ENCODE data around the gene IL31RA.
"Not testable (repeated sequence)": the region's sequence is repeated elsewhere in the genome, so short reads cannot be mapped to it uniquely, and the experiment has no call there.

Gene IL31RA

GRCh38 chr5:55850839-55851674 lies at the start of gene IL31RA:
TSS of gene IL31RA (plus strand) at chr5:55851357. CDS start at chr5:55851571, 214 bp downstream.
- no peak for DNase-seq (ENCODE audit: low read depth, low spot score)

GRCh38 chr5:55808814-55809213 lies 42.3 kb upstream of the IL31RA start:
- DNase-seq (ENCODE audit: low read depth, low spot score): not testable (repeated sequence)

GRCh38 chr5:55815939-55816338 lies 35.2 kb upstream of the IL31RA start:
- DNase-seq (ENCODE audit: low read depth, low spot score): not testable (repeated sequence)

- no peak for DNase-seq (ENCODE audit: low read depth, low spot score)
These were observed 34.8 kb upstream of the IL31RA start for GRCh38 chr5:55816342-55816741.

DNA sequence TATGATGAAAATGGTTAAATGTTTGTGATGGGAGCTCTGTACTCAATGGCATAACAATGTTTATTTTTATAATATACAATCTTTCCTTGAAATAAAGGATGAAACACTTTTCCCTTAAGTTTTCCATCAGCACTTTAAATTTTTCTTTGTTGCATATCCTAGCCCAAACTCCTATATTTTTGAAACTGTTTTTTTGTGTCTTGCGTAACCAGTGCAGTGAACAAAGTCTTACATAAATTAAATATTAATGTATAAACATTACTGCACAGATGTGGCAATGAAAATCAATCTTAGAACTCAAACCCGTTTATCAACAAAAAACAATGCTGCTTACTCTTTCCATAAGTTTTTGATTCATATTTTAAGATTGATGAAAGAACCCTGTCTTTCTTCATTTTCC lies 34.1 kb upstream of the IL31RA start:
- no peak for DNase-seq (ENCODE audit: low read depth, low spot score)

DNA sequence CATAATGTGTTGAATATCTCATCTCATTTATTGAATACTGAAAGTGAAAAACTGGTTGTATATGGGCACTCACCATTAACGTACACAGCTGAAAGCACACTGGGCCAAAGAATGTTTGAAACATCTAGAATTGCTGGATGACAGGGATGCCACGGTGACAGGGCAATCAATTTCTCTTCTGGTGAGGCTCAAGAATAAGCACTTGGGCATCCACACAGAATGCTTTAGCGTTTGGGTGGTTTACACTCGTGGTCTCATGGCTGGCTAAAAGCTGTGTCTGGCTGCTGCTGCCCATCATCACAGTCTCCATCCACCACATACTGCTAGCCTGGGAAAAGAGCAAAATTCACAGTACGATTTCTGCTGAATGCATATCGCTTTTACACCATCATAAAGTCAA lies 30.7 kb upstream of the IL31RA start:
- DNase-seq (ENCODE audit: low read depth, low spot score): no peak

DNA sequence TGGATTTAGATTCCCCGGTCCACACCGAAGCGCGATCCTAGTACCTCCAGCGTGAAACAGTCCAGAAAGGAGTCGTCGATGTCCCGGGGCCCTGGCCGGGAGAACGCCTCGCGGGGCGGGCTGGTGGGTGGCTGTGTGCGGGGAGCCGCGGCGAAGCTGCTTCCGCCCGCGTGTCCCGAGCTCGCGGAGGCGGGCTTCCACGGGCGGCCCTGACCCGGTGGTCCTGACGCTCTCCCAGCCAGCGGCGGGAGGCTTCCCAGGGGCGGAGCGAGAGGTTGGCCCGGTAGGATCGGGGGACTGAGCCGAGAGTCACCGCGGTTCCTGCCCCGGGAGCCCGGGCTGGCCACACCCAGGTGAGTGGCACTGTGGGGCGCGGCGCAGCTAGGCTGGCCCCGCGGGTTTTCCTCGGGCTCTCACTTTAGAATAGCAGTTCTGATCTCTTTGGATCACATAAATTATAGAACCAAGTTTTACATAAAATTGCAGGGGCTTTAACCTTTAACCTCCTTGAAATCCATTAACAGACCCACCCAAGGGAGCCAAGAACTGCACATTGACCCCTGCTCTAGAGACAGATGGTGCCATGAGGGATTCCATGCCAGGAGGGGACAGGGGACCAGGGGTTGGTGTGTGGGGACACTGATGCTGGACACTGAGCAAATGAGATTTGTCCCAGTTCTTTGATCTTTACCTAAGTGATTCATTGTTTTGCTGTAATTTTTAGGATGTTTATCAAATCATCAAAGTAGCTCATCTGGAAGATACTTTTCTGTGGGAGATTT lies 29.2 kb upstream of the IL31RA start:
- DNase-seq (ENCODE audit: low read depth, low spot score): no peak

DNA sequence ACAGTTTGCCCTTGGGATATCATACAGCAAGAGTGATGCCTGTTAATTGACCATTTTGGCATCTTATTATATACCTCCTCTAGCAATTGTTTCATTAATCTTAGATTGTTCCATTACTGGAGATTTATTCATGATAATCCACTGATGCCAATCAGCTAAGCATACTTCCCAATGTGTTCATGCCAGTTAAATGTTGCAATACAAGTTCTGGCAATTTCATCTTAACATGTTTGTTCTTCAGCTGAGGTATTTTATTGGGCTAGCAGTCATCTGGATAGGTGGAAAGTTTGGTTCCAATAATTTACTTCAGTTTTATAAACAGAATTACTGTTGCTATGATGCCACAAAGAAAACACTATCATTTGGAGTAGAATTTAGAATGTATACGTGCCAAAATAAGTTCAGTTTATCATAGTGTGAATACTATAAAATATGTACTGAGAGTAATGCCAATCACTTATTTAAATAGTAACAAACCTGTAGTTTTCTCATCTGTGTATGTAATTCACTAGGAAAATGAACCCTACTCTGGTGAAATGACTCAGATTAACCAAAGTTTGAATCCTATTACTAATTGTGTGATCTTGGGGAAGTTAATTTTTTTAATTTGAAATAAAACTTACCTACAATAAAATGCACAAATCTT lies 27.9 kb upstream of the IL31RA start:
- no peak for DNase-seq (ENCODE audit: low read depth, low spot score)

DNA sequence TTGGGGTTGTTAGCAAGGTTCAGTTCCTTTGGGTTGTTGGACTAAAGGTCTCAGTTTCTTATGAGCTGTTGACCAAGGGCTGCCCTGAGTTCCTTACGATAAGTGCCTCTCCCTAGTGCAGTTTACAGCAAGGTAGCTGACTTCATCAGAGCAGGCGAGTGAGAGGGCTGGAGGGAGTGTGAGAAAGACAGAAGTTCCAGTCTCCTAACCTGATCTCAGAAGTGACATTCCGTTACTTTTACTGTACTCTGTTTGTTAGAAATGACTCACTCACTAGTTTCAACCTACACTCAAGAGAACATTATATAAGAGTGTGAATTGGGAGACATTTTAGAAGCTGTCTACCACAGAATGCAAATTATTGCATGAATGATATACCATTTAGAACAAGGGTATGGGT lies 21.2 kb upstream of the IL31RA start:
- no peak for DNase-seq (ENCODE audit: low read depth, low spot score)

DNA sequence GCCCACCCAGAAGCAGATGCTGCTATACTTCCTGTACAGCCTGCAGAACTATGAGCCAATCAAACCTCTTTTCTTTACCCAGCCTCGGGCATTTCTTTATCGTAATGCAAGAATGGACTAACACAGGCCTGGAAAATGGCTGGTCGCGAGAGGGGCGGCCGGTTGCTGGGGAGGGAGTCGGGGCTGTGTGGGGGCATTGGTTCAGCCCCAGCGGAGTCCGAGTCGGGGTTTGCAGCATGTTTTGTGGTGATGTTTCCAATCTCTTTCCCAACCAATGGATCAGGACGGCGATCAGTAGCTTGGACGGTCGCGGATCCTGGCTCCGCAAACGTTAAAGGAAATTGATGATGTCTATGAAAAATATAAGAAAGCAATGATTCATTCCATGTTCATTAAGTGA lies 18.7 kb upstream of the IL31RA start:
- DNase-seq (ENCODE audit: low read depth, low spot score): no peak

DNA sequence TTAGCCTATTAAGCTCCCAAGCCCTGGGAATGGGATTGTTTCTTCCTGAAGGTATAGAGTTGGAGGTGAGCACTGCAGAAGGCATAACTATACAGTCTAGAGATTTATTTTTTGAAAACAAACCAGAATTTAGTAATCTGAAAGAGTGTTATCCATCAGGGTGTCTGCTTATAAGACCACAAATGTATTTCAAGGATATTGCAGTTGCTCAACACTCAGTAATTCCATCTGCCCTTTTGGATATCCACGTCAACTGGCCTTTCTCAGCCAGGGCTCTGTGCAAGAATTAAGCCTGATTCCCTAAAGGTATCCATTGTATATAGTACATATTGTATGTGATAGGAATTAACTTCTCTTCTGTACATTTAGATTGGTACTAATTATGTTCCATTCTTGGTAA lies 15.0 kb upstream of the IL31RA start:
- DNase-seq (ENCODE audit: low read depth, low spot score): no peak

DNA sequence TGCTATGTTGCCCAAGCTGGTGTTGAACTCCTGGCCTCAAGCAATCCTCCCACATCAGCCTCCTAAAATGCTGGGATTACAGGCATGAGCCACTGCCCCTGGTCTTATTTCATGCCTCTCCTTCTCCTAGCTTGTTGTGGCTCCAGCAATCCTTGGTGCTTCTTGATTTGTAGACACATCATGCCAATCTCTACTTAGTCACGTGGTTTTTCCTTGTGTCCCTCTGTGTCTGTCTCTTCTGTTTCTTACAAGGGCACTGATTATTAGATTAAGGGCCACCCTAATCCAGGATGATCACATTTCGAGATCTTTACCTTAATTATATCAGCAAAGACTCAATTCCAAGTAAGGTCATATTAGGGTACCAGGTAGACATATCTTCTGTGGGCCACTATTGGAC lies 9.2 kb upstream of the IL31RA start:
- DNase-seq (ENCODE audit: low read depth, low spot score): no peak

DNA sequence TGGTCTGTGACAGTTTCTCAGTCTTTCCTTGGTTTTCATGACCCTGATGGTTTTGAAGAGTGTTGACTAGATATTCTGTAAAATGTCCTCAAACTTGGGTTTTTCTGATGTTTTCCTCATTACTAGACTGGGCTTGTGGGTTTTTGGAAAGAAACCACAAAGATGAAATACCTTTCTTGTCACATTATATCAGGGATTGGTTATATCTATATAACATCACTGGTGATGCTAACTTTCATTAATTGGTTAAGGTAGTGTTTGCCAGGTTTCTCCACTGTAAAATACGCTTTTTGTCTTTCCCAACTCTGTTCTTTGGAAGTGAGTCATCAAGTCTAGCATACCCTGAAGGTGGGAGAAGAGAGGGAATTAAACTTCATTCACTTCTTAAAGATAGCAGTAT lies 3.3 kb upstream of the IL31RA start:
- DNase-seq (ENCODE audit: low read depth, low spot score): no peak

GRCh38 chr5:55848783-55849182 lies 2.4 kb upstream of the IL31RA start:
- no peak for DNase-seq (ENCODE audit: low read depth, low spot score)

GRCh38 chr5:55851675-55851979 lies 470 bp downstream of the IL31RA start:
- DNase-seq (ENCODE audit: low read depth, low spot score): no peak

DNA sequence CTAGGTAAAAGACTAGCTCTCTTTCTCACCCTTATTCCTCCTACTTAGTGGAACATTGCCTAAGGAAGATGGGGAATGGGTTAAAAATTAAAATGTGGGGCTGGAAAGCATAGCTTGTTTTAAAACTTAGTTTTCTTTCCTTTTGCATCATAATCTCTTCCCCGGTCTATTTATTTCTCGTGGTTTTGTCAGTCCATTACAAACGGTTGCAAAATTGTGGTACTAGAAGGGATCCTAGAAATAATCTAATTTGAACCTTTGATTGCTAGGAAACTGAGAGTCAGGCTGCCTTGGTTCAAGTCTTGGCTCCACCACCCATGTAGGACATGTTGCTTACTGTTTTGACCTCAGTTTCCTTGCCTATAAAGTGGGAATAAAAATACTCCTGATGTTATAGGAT lies 1.3 kb downstream of the IL31RA start:
- no peak for DNase-seq (ENCODE audit: low read depth, low spot score)

GRCh38 chr5:55853041-55853670 lies 2.0 kb downstream of the IL31RA start:
- no peak for DNase-seq (ENCODE audit: low read depth, low spot score)

DNA sequence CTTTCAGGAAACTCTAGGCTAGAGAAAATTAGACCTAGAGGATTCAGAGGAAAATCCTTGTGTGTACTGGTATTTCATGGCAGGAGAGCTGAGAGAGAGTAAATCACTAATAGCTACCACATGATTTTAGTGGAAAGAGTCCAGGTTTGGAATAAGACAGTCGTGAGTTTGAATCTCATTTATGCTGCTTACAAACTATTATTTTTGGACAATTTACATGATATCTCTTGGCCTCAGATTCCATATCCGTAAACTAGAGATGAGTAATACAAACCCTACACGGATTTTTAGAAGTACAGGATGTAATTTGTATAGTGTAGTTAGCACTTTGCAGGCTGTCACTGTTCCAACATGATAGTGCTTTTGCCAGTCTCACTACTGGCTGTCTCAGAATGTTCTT lies 2.7 kb downstream of the IL31RA start:
- no peak for DNase-seq (ENCODE audit: low read depth, low spot score)

GRCh38 chr5:55855509-55855908 lies 4.4 kb downstream of the IL31RA start:
- DNase-seq (ENCODE audit: low read depth, low spot score): no peak

DNA sequence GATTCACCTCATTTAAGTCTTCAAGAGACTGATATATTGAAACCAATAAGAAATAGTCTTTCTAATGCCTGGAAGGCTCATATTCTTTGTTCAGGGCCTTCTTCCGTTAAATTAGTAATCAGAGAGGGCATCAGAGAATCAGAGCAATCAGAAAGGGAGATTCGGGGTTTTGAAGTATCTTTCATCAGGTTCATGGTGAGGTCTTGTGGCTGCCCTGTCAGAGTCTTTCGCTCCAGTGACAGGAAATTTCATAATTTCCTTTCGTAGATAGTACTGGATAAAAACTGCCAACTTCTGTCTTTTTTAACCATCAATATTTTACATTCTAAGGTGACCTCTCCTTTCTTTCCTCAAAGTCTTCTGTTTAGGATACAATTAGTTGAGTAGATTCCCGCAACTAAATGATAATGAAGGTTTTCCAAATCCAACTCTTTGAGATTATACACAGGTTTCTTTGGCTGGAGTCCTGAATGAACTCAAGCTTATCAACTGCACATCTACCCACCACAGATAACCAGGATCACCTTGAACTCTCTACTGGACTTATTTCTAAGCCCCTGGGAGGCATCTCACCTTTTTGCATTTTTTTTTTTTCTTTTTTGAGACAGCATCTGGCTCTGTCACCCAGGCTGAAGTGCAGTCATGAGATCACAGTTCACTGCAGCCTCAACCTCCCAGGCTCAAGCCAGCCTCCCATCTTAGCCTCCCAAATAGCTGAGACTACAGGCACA lies 5.5 kb downstream of the IL31RA start:
- DNase-seq (ENCODE audit: low read depth, low spot score): no peak

- no peak for DNase-seq (ENCODE audit: low read depth, low spot score)
These were observed 6.1 kb downstream of the IL31RA start for GRCh38 chr5:55857247-55857640.

DNA sequence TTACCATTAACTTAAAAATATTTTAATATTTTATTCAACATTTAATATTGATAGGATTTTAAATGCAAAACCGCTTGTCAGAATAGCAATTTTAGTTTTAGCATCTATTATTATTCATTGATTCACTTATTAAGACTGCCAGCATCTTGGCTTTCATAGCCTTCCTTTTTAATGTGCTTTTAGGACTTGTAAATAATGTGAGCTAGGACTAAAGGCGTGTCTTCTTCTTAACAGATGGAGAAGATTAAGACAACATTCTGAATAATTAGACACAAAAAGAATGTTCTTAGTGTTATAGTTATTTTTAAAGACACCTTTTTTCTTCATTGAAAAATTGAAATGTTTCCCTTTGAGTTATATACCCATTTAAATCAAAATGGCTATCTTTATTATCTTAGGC lies 6.9 kb downstream of the IL31RA start:
- DNase-seq (ENCODE audit: low read depth, low spot score): no peak
